GM19193 (cell line): ENCODE results near the gene TPCN2.

ENCODE experiments used
- POLR2A ChIP-seq: IDR thresholded peaks from 4 replicates; pipeline ENCODE4 v1.6.1; 2011; ENCODE audit not compliant: insufficient read depth, insufficient read length; ENCODE audit errors: extremely low read depth

Gene TPCN2

GRCh38 chr11:69044111-69045013 is 4.4 kb upstream of the TPCN2 start:
- TF ChIP-seq POLR2A = no peak

GRCh38 chr11:69048031-69048693 is 570 bp upstream of the TPCN2 start:
- TF ChIP-seq POLR2A = no peak

GRCh38 chr11:69049490-69049867 is 747 bp downstream of the TPCN2 start:
- no peak for TF ChIP-seq POLR2A

GRCh38 chr11:69050592-69051380 is 2.1 kb downstream of the TPCN2 start:
- no peak for TF ChIP-seq POLR2A

- no peak for TF ChIP-seq POLR2A
These were observed 2.9 kb downstream of the TPCN2 start for GRCh38 chr11:69051381-69052342.

GRCh38 chr11:69052343-69053168 is 3.8 kb downstream of the TPCN2 start:
- no peak for TF ChIP-seq POLR2A

- TF ChIP-seq POLR2A = no peak
These were observed 4.4 kb downstream of the TPCN2 start for GRCh38 chr11:69053169-69053477.

- TF ChIP-seq POLR2A = no peak
These were observed 5.0 kb downstream of the TPCN2 start for GRCh38 chr11:69053546-69054396.

GRCh38 chr11:69054397-69055211 is 5.9 kb downstream of the TPCN2 start:
- no peak for TF ChIP-seq POLR2A

GRCh38 chr11:69055212-69055586 is 6.5 kb downstream of the TPCN2 start:
- no peak for TF ChIP-seq POLR2A

- TF ChIP-seq POLR2A = no peak
These were observed 7.1 kb downstream of the TPCN2 start for GRCh38 chr11:69055598-69056516.

GRCh38 chr11:69057236-69057635 is 8.5 kb downstream of the TPCN2 start:
- no peak for TF ChIP-seq POLR2A
